Urothelium cell line (cell line): Measurements from ENCODE around the gene CHID1.

Experiments used
- DNase-seq: peaks from one replicate; pipeline ENCODE4 v3.0.0; 2011; ENCODE audit warnings: low spot score, mixed read lengths
- FAIRE-seq: peaks from 2 replicates; lab custom pipeline; 2011; peaks lifted over from hg19 to GRCh38; lab: Jason Lieb, UNC

The CHID1 gene

GRCh38 chr11:888310-889212 lies 22.0 kb downstream of the CHID1 start:
- no peak for DNase-seq
- FAIRE-seq: no peak

DNA sequence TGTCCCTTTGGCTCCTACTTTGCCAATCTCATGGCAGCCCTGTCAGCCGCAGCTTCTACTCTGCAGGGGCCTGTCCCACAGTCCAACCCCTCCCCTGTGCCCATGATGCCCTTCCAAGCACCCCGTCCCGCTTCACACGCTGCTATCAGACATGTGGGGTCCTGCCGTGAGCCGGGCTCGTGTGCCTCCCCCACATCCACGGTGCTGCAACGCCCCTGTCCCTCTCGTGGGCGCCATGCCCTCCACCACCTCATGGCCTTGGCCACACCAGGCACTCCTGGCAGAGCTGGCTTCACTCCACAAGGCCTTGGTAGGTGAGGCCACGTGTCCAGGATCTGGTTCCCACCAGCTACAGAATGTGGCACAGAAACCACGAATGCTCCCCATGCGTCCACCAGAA lies 23.0 kb downstream of the CHID1 start:
- no peak for FAIRE-seq
- no peak for DNase-seq

GRCh38 chr11:886568-886967 lies 24.0 kb downstream of the CHID1 start:
- no peak for FAIRE-seq

GRCh38 chr11:884578-885070 lies 26.0 kb downstream of the CHID1 start:
- DNase-seq (no peak), FAIRE-seq (no peak)

More at GRCh38 chr11:886568-886967, 24.0 kb downstream of the CHID1 start:
- no peak for DNase-seq

DNA sequence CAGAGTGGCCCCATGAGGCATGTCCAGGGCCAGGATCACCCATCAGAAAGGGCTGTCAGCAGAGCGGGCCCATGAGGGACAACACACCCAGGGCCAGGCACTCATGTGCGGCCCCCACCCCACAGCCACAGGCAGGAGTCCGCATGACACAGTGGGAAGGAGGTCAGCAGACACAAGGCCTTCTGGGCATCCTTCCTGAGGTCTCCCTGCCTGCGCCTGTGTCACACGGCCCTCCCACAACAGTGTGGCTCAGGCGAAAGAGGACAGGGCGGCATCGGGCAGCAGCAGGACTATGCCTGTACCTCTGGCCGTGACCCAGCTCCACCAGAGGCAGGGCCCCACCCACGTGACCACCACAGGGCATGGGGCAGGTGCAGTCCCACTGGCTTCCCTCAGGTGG lies 27.1 kb downstream of the CHID1 start:
- DNase-seq: no peak
- no peak for FAIRE-seq

GRCh38 chr11:882596-882995 lies 28.0 kb downstream of the CHID1 start:
- FAIRE-seq (no peak), DNase-seq (no peak)

DNA sequence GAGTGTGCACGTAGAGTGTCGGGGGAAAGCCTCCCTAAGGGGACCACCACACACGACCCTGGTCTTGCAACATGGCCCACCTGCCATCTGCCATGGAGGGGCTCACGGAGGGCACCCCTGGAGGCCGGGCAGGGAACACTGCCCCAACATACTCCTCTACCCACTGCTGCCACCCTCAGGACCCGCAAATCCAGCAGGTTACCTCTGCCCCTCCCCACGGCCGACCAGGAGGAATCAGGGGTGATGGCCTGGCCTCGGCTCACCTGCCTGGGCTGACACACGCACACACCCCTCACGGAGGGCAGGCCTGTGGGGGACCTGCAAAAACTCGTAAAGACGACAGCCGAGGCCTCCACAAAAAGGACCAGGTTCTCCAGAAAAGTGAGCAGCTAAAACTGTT lies 30.2 kb downstream of the CHID1 start:
- DNase-seq (no peak), FAIRE-seq (no peak)

GRCh38 chr11:877565-877964 lies 33.0 kb downstream of the CHID1 start:
- FAIRE-seq: no peak

GRCh38 chr11:876545-876944 lies 34.1 kb downstream of the CHID1 start:
- no peak for FAIRE-seq
- DNase-seq: no peak

More at GRCh38 chr11:877565-877964, 33.0 kb downstream of the CHID1 start:
- no peak for DNase-seq

GRCh38 chr11:875769-876301 lies 34.8 kb downstream of the CHID1 start:
- no peak for FAIRE-seq
- DNase-seq: no peak

- DNase-seq (no peak), FAIRE-seq (no peak)
These were observed 35.4 kb downstream of the CHID1 start for GRCh38 chr11:875203-875602.

DNA sequence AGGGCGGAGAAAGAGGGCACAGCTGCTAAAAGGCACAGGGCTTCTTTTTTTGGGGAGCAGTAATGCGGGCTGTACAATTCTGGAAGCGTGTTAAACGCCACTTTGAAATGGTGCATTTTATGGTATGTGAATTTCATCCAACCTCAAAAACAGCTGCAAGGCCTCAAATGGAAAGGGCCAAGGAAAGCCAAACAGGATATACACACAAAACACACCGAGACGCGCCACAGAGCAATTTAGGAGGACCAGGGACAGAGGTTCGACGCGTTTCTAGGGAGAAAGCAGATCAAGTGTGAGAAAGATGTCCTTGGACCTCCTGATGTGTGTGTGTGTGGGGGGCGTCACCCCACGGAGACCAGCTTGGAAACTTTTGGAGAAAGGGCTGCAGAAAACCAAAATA lies 36.9 kb downstream of the CHID1 start:
- no peak for DNase-seq
- FAIRE-seq: no peak

GRCh38 chr11:872799-873198 lies 37.8 kb downstream of the CHID1 start:
- no peak for DNase-seq
- FAIRE-seq: no peak

DNA sequence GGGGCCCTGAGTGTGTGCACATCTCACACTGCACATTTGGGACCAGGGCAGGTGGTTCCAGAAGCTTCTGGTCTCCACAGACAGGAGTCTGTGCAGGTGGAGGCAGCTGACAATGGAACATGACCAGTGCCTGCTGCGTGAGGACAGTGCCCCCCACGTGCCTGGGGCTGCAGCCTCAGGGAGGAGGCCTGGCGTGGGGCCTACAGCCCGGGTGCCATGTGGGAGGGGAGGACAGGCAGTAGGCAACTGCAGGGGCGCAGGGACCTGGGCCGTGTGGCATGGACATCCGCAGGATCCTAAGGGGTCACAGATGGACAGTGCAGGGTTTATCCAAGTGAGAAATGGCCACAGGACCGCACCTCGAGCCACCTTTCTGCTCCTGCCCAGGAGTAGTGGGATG lies 39.1 kb downstream of the CHID1 start:
- FAIRE-seq (no peak), DNase-seq (no peak)

GRCh38 chr11:870418-870817 lies 40.2 kb downstream of the CHID1 start:
- DNase-seq (no peak), FAIRE-seq (no peak)

GRCh38 chr11:870127-870413 lies 40.5 kb downstream of the CHID1 start:
- no peak for FAIRE-seq
- DNase-seq: no peak

DNA sequence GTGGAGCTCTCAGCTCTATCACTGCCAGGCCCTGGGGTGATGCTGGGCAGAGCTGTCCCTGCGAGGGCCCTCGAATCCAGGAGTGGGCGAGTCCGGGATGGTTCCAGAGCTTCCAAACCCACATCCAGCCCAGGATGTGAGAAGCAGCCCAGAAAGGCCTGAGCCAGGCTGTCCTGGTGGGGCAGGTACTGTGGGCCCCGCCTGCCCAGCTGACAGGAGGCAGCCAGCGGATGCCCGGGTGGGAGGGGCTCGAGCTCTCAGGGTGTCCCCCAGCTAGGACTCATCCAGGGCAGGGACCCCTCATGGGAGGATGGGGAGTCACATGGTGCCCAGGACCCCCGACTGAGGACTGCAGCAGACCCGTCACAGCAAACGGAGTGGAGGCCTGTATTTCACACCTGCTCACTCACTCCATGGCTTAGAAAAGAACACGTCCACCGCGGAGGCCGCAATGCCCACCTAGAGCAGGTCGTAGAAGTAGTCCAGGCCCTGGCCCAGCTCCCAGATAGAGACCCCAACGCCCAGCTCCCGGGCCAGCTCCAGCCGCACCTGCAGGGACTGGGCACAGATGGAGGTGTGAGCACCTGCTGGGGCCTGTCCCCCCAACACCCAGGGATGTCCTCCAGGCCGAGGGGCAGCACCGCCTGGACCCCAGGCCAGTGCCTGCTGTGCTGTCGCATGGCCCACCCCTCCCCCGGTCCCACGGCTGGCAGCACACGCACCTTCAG lies 41.0 kb downstream of the CHID1 start:
- FAIRE-seq: no peak
- DNase-seq: no peak

DNA sequence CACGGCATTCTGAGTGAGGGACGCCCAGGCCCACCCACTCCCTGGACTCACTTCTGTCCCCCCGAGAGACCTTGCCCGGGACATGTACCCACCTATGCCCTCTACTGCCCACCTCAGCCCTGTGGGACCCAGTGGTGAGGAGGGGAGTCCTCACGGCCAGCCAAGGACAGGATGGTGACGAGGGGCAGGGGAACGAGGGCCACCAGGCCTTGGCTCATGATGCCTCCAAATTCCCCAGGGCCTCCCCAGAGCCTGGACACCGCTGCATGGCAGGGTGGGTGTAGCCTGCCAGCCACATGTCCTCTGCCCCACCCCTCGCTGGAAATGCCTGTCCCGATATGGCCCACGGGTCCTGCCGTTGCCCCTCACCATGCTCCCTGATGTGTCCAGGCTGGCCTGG lies 41.8 kb downstream of the CHID1 start:
- DNase-seq: no peak
- no peak for FAIRE-seq

DNA sequence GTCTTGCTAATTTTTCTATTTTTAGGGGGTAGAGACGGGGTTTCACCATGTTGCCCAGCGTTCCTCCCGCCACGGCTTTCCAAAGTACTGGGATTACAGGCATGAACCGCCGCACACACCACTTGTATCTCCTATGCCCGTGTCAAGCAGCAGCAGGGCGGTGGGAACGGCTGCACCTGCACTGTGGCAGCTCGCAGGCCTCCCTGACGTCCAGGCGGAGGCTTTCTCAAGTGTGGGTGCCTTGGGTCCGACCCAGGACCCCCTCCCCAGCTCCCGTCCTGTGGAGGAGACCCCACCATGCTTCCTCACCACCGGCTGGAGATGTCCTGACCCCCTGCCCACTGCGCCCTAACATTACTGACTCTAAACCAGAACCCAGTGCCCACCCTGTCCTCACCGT lies 42.2 kb downstream of the CHID1 start:
- FAIRE-seq: no peak
- DNase-seq: no peak

GRCh38 chr11:867856-868358 lies 42.7 kb downstream of the CHID1 start:
- FAIRE-seq (no peak), DNase-seq (no peak)

DNA sequence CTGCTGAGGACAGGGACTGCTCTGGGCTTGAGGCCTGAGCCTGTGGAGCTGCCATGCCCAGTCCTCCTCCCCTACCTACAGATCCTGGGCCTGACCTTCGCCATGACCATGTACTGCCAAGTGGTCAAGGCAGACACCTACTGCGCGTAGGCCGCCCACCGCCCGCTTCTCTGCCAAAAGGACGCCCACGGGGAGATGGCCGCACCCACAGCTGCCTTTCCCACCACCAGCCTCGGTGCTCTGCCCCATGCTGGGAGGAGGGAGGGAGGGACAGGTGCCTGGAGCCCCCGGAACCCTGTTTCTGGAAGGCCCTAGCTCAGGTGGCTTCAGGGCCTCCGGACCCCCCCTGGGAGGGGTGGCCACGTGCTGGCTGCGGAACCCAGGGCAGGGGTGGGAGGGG lies 44.1 kb downstream of the CHID1 start:
- FAIRE-seq (no peak), DNase-seq (no peak)
